ENCODE data around the gene TXNRD1. TPM values are rescaled to one million over a fixed set of nuclear protein-coding genes. Genes with fewer than 3 reads are reported as not detected.
"Not testable (repeated sequence)": the region's sequence is repeated elsewhere in the genome, so short reads cannot be mapped to it uniquely, and the experiment has no call there.

Gene TXNRD1
- total RNA-seq, 1 donor from 2014 or later = 72.0 TPM

DNA sequence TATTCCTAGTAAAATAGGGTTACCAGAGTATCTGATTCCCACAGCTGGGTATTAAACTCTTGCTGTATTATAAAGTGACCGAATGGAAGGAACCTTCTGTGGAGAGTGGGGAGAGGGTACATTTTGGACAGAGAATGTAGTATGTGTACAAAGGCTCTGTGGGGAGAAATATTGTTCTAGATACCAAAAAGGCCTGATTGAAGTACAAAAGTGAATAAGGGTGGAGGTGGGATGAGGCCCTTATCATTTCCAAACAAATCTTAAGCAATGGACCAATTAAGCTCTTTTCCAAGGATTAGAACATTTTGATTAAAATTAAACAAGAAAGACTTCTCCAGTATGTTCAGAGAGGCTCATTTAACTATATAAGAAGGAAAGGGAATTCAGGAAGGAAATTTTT, 108.3 kb downstream of the TXNRD1 start:
- H3K4me1 Mint-ChIP-seq = no peaks in the 10 kb centered on the region
- TF ChIP-seq, protein P1, sequence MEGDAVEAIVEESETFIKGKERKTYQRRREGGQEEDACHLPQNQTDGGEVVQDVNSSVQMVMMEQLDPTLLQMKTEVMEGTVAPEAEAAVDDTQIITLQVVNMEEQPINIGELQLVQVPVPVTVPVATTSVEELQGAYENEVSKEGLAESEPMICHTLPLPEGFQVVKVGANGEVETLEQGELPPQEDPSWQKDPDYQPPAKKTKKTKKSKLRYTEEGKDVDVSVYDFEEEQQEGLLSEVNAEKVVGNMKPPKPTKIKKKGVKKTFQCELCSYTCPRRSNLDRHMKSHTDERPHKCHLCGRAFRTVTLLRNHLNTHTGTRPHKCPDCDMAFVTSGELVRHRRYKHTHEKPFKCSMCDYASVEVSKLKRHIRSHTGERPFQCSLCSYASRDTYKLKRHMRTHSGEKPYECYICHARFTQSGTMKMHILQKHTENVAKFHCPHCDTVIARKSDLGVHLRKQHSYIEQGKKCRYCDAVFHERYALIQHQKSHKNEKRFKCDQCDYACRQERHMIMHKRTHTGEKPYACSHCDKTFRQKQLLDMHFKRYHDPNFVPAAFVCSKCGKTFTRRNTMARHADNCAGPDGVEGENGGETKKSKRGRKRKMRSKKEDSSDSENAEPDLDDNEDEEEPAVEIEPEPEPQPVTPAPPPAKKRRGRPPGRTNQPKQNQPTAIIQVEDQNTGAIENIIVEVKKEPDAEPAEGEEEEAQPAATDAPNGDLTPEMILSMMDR (IDR thresholded peaks at IDR 0.05) = no peak
- intact Hi-C loops (cut with micrococcal nuclease) = loop anchor here (10.0 kb wide), 1 partner anchor 811 kb away; no protein-coding TSS in a partner anchor
- CTCF ChIA-PET = no interaction called here
- ATAC-seq (ENCODE audit: low read depth) (no peak), DNase-seq (no peak)
- H3K4me3 Mint-ChIP-seq = no peak overlapping the region
- H3K27ac Mint-ChIP-seq = no peak overlapping the region
- H3K27me3 Mint-ChIP-seq = no peaks in the 10 kb centered on the region
- H3K9me3 Mint-ChIP-seq = no peaks in the 10 kb centered on the region
- POLR2A ChIA-PET = interaction anchor here (0.8 kb wide), 1 partner anchor 12 kb away, joined by 3 read pairs; no protein-coding TSS in a partner anchor
- peaks cover 75% of the 10 kb centered on the region for H3K36me3 Mint-ChIP-seq (ENCODE audit: low read depth)

DNA sequence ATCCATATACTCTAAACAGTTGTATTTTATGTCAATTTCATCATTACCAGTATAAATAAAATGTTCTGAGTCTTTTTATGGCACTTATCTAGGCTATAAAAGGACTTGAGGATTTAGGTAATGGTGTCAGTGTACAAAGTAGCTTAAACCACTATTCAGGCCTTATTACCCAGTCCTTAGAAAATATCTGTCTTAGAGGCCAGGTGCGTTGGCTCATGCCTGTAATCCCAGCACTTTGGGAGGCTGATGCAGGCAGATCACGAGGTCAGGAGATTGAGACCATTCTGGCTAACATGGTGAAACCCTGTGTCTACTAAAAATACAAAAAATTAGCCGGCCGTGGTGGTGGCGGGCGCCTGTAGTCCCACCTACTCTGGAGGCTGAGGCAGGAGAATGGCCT, 112.7 kb downstream of the TXNRD1 start:
- CTCF ChIA-PET; H3K4me3 Mint-ChIP-seq; H3K9me3 Mint-ChIP-seq; H3K4me1 Mint-ChIP-seq; H3K27me3 Mint-ChIP-seq; DNase-seq; H3K27ac Mint-ChIP-seq; ATAC-seq (ENCODE audit: low read depth): not testable (repeated sequence)
- H3K36me3 Mint-ChIP-seq (ENCODE audit: low read depth) = peaks cover 58% of the 10 kb centered on the region
- POLR2A ChIA-PET = interaction anchor here (0.7 to 1.0 kb wide), 2 partner anchors 41 to 109 kb away, joined by 3 to 10 read pairs; no protein-coding TSS in a partner anchor
- intact Hi-C loops (cut with micrococcal nuclease) = loop anchor here (10.0 kb wide), 1 partner anchor 807 kb away; no protein-coding TSS in a partner anchor

DNA sequence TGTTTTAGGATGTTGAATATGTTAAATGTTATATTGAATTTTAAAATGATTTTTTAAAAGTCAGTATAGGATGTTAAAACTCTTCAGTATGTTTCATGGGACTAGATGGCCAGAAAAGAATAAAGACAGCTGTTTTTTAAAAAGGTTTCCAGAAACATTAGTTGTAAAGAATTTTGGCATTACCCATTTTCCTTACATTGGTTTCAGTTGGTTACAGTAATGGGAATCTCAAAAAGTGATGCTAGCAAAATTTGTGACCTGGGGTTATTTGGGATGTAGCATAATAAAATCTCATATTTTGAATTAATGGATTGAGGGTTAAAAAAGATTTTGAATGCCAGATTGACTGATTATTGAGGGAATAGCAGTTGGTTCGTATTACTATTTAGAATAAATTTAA, 113.2 kb downstream of the TXNRD1 start:
- intact Hi-C loops (cut with micrococcal nuclease) = loop anchor here (10.0 kb wide), 1 partner anchor 806 kb away; no protein-coding TSS in a partner anchor
- Mint-ChIP-seq H3K36me3 (ENCODE audit: low read depth) (peaks cover 60% of the 10 kb centered on the region), H3K9me3 (no peaks in the 10 kb centered on the region), H3K4me1 (no peaks in the 10 kb centered on the region), H3K4me3 (no peak overlapping the region), H3K27me3 (no peaks in the 10 kb centered on the region), H3K27ac (no peak overlapping the region)
- TF ChIP-seq, protein P1 (IDR thresholded peaks at IDR 0.05) = no peak
- ChIA-PET CTCF (no interaction called here), POLR2A (interaction anchor here (1.0 kb wide), 1 partner anchor 42 kb away, joined by 3 read pairs; no protein-coding TSS in a partner anchor)
- no peak for ATAC-seq (ENCODE audit: low read depth)
- no peak for DNase-seq

DNA sequence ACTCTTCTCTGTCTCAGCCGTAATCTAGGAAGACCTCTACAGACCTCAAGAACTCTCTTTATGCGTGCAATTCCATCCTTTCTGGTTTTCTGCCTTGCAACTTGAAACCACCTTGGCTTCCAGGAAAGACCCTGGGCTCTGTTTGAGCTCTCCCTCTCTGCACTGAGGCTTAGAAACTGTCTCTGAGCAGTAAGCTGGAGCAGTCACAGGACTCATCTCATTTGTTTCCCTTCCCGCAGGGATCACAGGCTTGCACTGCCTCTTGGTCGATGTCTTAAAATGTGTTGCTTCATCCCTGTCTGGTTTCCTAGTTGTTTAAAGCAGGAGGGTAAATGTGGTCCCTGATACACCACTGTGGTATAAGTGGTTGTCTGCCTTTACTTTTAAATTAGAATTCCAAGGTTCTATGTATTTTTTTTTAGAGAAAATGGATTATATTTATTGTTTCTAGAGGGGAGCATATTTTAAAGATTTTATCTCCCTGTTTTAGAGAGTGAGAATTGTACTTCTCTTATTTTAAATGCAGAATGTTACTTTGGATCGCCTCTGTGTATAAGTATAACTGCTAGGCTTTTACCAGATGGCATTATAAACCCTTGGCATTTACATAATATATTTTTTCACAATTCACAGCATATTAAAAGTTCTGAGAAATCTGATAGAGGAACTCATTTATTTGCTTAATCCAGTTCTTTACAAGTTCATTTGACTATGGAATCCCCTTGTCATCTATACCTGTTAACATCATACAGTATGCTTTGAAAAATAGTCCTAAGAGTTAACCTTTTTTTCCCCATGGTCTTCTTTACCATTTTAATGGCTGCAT, 114.3 kb downstream of the TXNRD1 start:
- DNase-seq = no peak
- CTCF ChIA-PET = no interaction called here
- H3K36me3 Mint-ChIP-seq (ENCODE audit: low read depth) = peaks cover 61% of the 10 kb centered on the region

DNA sequence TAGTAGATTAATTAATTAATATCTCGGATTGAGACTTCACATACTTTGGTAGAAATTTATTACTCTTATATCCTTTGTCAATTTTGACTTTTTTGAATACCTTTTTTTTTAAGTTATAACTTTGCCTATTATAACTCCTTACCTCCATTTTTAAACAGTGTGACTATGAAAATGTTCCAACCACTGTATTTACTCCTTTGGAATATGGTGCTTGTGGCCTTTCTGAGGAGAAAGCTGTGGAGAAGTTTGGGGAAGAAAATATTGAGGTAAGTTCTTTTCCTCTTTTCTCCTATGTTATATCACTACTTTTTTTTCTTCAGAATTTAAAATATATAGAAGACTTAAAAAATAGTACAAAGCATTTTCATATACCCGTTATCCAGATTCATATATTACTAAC, 115.8 kb downstream of the TXNRD1 start:
- intact Hi-C loops (cut with micrococcal nuclease) = no loop called here
- POLR2A ChIA-PET = no interaction called here
- peaks cover 57% of the 10 kb centered on the region for H3K36me3 Mint-ChIP-seq (ENCODE audit: low read depth)
- ATAC-seq (ENCODE audit: low read depth) (no peak), DNase-seq (no peak)
- no peaks in the 10 kb centered on the region for H3K9me3 Mint-ChIP-seq
- H3K27ac Mint-ChIP-seq = no peak overlapping the region
- no peak overlapping the region for H3K4me3 Mint-ChIP-seq
- TF ChIP-seq, protein P1 (IDR thresholded peaks at IDR 0.05) = no peak
- CTCF ChIA-PET = no interaction called here
- H3K27me3 Mint-ChIP-seq = no peaks in the 10 kb centered on the region
- H3K4me1 Mint-ChIP-seq = no peaks in the 10 kb centered on the region

More for the DNA sequence above, 114.3 kb downstream of the TXNRD1 start:
- TF ChIP-seq, protein P1 (IDR thresholded peaks at IDR 0.05) = no peak
- intact Hi-C loops (cut with micrococcal nuclease) = loop anchor here (10.0 kb wide), 1 partner anchor 805 kb away; no protein-coding TSS in a partner anchor
- H3K27ac Mint-ChIP-seq = no peak overlapping the region
- H3K4me3 Mint-ChIP-seq = no peak overlapping the region
- no peaks in the 10 kb centered on the region for H3K27me3 Mint-ChIP-seq
- H3K9me3 Mint-ChIP-seq = no peaks in the 10 kb centered on the region
- POLR2A ChIA-PET = no interaction called here
- no peak for ATAC-seq (ENCODE audit: low read depth)
- H3K4me1 Mint-ChIP-seq = no peaks in the 10 kb centered on the region

DNA sequence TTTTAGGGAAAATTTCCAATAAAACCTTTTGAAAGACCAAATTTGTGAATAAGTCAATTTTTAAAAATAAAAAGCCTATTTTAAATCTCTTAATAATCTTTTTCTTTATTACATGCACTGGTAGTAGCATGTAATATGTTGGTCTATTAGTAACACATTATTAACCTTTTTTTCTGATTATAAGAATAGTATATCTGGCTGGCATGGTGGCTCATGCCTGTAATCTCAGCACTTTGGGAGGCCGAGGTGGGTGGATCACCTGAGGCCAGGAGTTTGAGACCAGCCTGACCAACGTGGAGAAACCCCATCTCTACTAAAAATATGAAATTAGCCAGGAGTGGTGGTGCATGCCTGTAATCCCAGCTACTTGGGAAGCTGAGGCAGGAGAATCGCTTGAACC, 116.7 kb downstream of the TXNRD1 start:
- DNase-seq; H3K4me1 Mint-ChIP-seq; H3K27ac Mint-ChIP-seq; ATAC-seq (ENCODE audit: low read depth); H3K4me3 Mint-ChIP-seq; CTCF ChIA-PET; H3K27me3 Mint-ChIP-seq; POLR2A ChIA-PET; intact Hi-C loops (cut with micrococcal nuclease); H3K9me3 Mint-ChIP-seq: not testable (repeated sequence)
- H3K36me3 Mint-ChIP-seq (ENCODE audit: low read depth) = peaks cover 55% of the 10 kb centered on the region

Data from activated B cell treated with CpG ODN at 0.5 μM for 24 hours (primary cell).